GM12878 (cell line): ENCODE results near the gene TSPO. TPM values are rescaled to one million over a fixed set of nuclear protein-coding genes. Genes with fewer than 3 reads are reported as not detected.
A peak's percentile ranks its signal among the peaks of the same experiment; 100 is the strongest.

Experiments used
- ATAC-seq: fragments of 200-7000 bp; cut with Tn5 transposase; 3 replicates; pipeline ENCODE4 v1.9.1; 2020; ENCODE audit warnings: mild to moderate bottlenecking, moderate library complexity
- BruUV-seq: library from RNA; stranded (reverse); fragments of 400-500 nt; replicated peaks from 2 replicates; lab custom pipeline; 2021; lab: Mats Ljungman, UMichigan
- CTCF ChIA-PET: fragments of 300-600 bp; sonication (Branson Sonifier 250); formaldehyde crosslinking; extraction: SDS; loops from one replicate; lab custom pipeline; 2021; ENCODE audit warnings: inconsistent platforms; lab: Yijun Ruan, JAX
- POLR2A ChIA-PET: fragments of 350-600 bp; formaldehyde crosslinking; extraction: SDS; loops from one replicate; lab custom pipeline; 2021; ENCODE audit warnings: inconsistent platforms; lab: Charles Lee
- RAD21 ChIA-PET: fragments of 300-600 bp; sonication (Branson Sonifier 250); formaldehyde crosslinking; loops from one replicate; lab custom pipeline; 2023; ENCODE audit warnings: antibody characterized with exemption; ENCODE audit not compliant: unreplicated experiment; lab: Charles Lee
- SMC1A ChIA-PET: fragments of 300-600 bp; sonication (Branson Sonifier 250); formaldehyde crosslinking; loops from one replicate; lab custom pipeline; 2023; ENCODE audit not compliant: unreplicated experiment, uncharacterized antibody; lab: Charles Lee
- DNase-seq: peaks from one replicate; pipeline ENCODE4 v3.0.0-alpha.2; 2011; ENCODE audit warnings: low read depth, low spot score
- FAIRE-seq: peaks from 3 replicates; lab custom pipeline; 2011; peaks lifted over from hg19 to GRCh38; lab: Jason Lieb, UNC
- H2AFZ ChIP-seq: 2 replicates; pipeline ENCODE4 v1.6.0; 2011; ENCODE audit warnings: low read depth, low read length, control low read depth; ENCODE audit not compliant: control insufficient read depth
- H3K27ac ChIP-seq: 2 replicates; pipeline ENCODE4 v1.5.1; 2011; ENCODE audit warnings: control low read depth; ENCODE audit not compliant: control insufficient read depth, insufficient read depth
- H3K27me3 ChIP-seq, 2 experiments: replicated peaks in 1 of 2; 2 replicates each; pipeline versions ENCODE4 v1.6.0 to v1.6.1; 2011; ENCODE audit warnings: low read length in 1 of 2; ENCODE audit not compliant: control insufficient read depth in 2 of 2, insufficient read depth in 2 of 2
- H3K36me3 ChIP-seq, 2 experiments: 2 replicates each; pipeline ENCODE4 v1.5.1; 2011; ENCODE audit warnings: low read length in 1 of 2; ENCODE audit not compliant: control insufficient read depth in 2 of 2, insufficient read depth in 2 of 2
- H3K4me1 ChIP-seq: 2 replicates; pipeline ENCODE4 v1.6.1; 2011; ENCODE audit warnings: mild to moderate bottlenecking, low read length, moderate library complexity, mixed read lengths; ENCODE audit not compliant: control insufficient read depth, insufficient read depth
- H3K4me2 ChIP-seq: 2 replicates; pipeline ENCODE4 v1.6.0; 2011; ENCODE audit warnings: control low read depth; ENCODE audit not compliant: control insufficient read depth, insufficient read depth
- H3K4me3 ChIP-seq: fragments of 200-600 bp; sonication (generic); 2 replicates; pipeline ENCODE4 v1.5.1; 2016
- H3K79me2 ChIP-seq: 2 replicates; pipeline ENCODE4 v1.6.0; 2011; ENCODE audit warnings: low read length; ENCODE audit not compliant: control insufficient read depth, insufficient read depth
- H3K9ac ChIP-seq: 2 replicates; pipeline ENCODE4 v1.8.0; 2011; ENCODE audit warnings: low read length, control low read depth, mixed read lengths; ENCODE audit not compliant: control insufficient read depth, insufficient read depth
- H3K9me3 ChIP-seq: replicated peaks from 3 replicates; pipeline ENCODE4 v1.5.1; 2011; ENCODE audit warnings: mild to moderate bottlenecking, low read length; ENCODE audit not compliant: control insufficient read depth, insufficient read depth
- H4K20me1 ChIP-seq: 2 replicates; pipeline ENCODE4 v1.6.0; 2011; ENCODE audit not compliant: control insufficient read depth, insufficient read depth
- CBX5 ChIP-seq: sonication (generic); IDR thresholded peaks from 2 replicates; pipeline ENCODE4 v1.6.1; 2016; ENCODE audit warnings: low read depth, moderate library complexity, mild to moderate bottlenecking, inconsistent platforms
- CHD2 ChIP-seq: IDR thresholded peaks from 2 replicates; pipeline ENCODE4 v1.6.1; 2011; ENCODE audit warnings: low read depth, low read length, improper control_type of control experiment, borderline replicate concordance
- EP300 ChIP-seq, 2 experiments: fragments of 150-350 bp in 1 of 2; IDR thresholded peaks; 2 replicates each; pipeline ENCODE4 v1.6.1; 2011 to 2012; ENCODE audit warnings: low read depth in 2 of 2, low read length in 2 of 2, borderline replicate concordance in 1 of 2, improper control_type of control experiment in 1 of 2, inconsistent platforms in 1 of 2; ENCODE audit not compliant: control insufficient read depth in 1 of 2
- SKIL ChIP-seq: fragments of 450-650 bp; IDR thresholded peaks from 2 replicates; pipeline ENCODE4 v1.6.1; 2017; ENCODE audit warnings: mild to moderate bottlenecking, low read depth, inconsistent platforms; ENCODE audit not compliant: poor library complexity, severe bottlenecking
- SMAD5 ChIP-seq: IDR thresholded peaks from 2 replicates; pipeline ENCODE4 v1.6.1; 2016; ENCODE audit warnings: antibody characterized with exemption, low read depth
- SMC3 ChIP-seq: IDR thresholded peaks from 2 replicates; pipeline ENCODE4 v1.6.1; 2011; ENCODE audit warnings: low read length, improper control_type of control experiment, borderline replicate concordance
- YBX1 ChIP-seq: fragments of 450-650 bp; IDR thresholded peaks from 2 replicates; pipeline ENCODE4 v1.6.1; 2016; ENCODE audit warnings: antibody characterized with exemption
- ZZZ3 ChIP-seq: IDR thresholded peaks from 2 replicates; pipeline ENCODE4 v1.6.1; 2011; ENCODE audit warnings: low read depth; ENCODE audit not compliant: control insufficient read depth, insufficient read length
- WGBS: methylation state at CpG from one replicate; pipeline ENCODE4 v1.1.6; 2016; ENCODE audit warnings: low lambda C conversion rate; ENCODE audit not compliant: insufficient replicate concordance, insufficient coverage; ENCODE audit errors: missing lambda C conversion rate; 5-methylcytosine and 5-hydroxymethylcytosine counted together
- in situ Hi-C: fragments of 300-500 bp; cut with MboI; formaldehyde crosslinking; loops from 9 replicates; pipeline ENCODE4 v1.14.3; 2018; ENCODE audit warnings: mixed read lengths
- intact Hi-C: fragments of 100-400 bp; cut with micrococcal nuclease; formaldehyde crosslinking; loops from one replicate; pipeline ENCODE4 v1.14.2; 2022; ENCODE audit not compliant: unreplicated experiment
- polyA plus RNA-seq, 11 experiments: library from polyadenylated mRNA; depleted of rRNA in 4 of 11; unstranded in 6 of 11; stranded (reverse) in 5 of 11; fragments of >200 nt; fragmentation: Nextera tagmentation in 4 of 11; fragmentation: Illumina TruSeq in 1 of 11; extraction: Ambion mirVana in 4 of 11; extraction: Trizol in 1 of 11; gene quantifications; 1 replicate in 1 of 11; 2 replicates in 10 of 11; pipeline versions ENCODE4 v1.2.1 to v1.2.3, GENCODE V29; 2011 to 2016; ENCODE audit warnings: inconsistent platforms in 2 of 11, missing spikeins in 2 of 11, low read depth in 1 of 11
- total RNA-seq, 4 experiments: library from RNA; depleted of rRNA in 3 of 4; stranded (reverse); fragments of >200 nt in 3 of 4; fragmentation: Illumina TruSeq in 1 of 4; extraction: Trizol in 1 of 4; gene quantifications; 2 replicates each; pipeline versions ENCODE4 v1.2.1 to v1.2.3, GENCODE V29; 2013 to 2021

TSPO gene
- total and polyA plus RNA-seq, 10 of the 15 experiments (the other 5 are each of a cell fraction or from before 2014, with no cell fraction given) = 1.4 to 50.5 (median 18.8) TPM

DNA sequence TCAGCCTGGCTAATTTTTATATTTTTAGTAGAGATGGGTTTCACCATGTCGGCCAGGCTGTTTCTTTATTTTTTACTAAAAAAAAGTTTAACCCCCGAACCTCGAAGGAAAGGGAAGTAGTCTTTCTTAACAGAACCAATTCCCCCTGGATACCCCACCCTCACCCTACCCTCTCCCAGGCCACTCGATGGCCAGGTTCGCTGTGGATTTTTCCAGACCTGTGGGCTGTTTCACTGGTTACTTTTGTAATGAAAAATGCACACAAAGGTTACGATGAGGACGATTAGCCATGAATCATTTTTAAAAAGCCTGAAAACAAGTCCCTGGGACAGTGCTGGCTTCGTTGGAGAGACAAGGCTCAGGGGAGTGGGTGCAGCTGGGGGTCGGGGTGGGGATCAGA is 2.5 kb downstream of the TSPO start:
- H3K4me2 ChIP-seq = no peak overlapping the region
- H3K9ac ChIP-seq = no peak overlapping the region

More for the DNA sequence above, 2.5 kb downstream of the TSPO start:
- intact Hi-C loops = no loop called here
- WGBS = 19% methylated on average over 9 of the region's 9 CpGs
- Histone ChIP-seq H3K4me1 (peaks cover 8% of the 10 kb centered on the region), H3K4me3 (no peak overlapping the region), H3K27me3 (no peaks in the 10 kb centered on the region; a peak in 1 of 4 replicates), H4K20me1 (no peaks in the 10 kb centered on the region), H3K27ac (no peak overlapping the region), H3K36me3 (no peaks in the 10 kb centered on the region), H2AFZ (no peak overlapping the region), H3K79me2 (no peaks in the 10 kb centered on the region; the same call in 1 of the 2 replicates), H3K9me3 (no peaks in the 10 kb centered on the region)
- TSS peak; percentile 42 for BruUV-seq
- in situ Hi-C loops = no loop called here
- no peak for FAIRE-seq
- no peak for ATAC-seq
- ChIA-PET CTCF (no interaction called here), SMC1A (no interaction called here), RAD21 (no interaction called here), POLR2A (no interaction called here)
- TF ChIP-seq SMC3 = no peak
- no peak for TF ChIP-seq YBX1
- no peak for TF ChIP-seq ZZZ3
- no peak for TF ChIP-seq CHD2
- TF ChIP-seq EP300 (IDR thresholded peaks at IDR 0.05; ENCODE audit: borderline replicate concordance in 1 of 2, control insufficient read depth in 1 of 2, low read depth in 2 of 2, low read length in 2 of 2) = no peak
- TF ChIP-seq SKIL = no peak
- TF ChIP-seq SMAD5 = no peak
- no peak for TF ChIP-seq CBX5
- no peak for DNase-seq
